ENCODE results near the gene KSR2.
"Not testable (repeated sequence)": the region's sequence is repeated elsewhere in the genome, so short reads cannot be mapped to it uniquely, and the experiment has no call there.

KSR2 gene

DNA sequence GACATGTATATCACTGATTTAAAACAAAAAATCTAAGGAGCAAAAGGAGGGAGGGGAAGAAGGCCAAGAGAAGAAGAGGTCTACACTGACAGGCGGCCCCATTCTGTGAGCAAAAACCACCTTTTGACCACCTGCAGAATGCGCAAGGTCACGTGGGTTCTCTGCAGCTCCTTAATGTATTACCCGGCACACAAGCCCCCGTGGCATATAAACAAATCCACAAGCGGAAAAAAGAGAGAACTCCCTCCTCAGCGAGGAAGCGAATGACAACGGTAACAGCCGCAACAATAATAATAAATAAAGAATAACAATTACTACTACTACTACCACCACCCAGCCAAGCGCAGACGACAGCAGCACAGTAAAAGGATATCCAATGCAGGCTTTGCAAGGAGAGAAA is 1.3 kb downstream of the KSR2 start:
- peak; percentile 53 for DNase-seq

- DNase-seq = peak; percentile 37
Observed at GRCh38 chr12:117967043-117967442, 1.7 kb downstream of the KSR2 start.

DNA sequence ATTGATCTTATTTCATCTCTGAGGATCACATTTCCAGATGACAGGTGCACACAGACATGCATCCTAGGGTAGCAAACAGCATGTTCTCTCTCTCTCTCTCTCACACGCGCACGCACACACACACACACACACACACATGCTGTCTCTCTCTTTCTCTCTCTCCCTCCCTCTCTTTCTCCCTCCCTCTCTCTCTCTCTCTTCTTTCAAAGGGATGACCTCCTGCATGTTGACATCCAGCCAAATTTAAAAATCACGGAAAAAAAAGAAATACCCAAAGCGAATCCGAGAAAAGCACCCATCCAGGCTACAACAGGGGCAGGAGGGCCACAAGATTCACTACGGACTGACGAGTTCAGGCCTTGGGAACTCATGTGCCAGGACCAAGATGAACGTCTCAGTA is 2.3 kb downstream of the KSR2 start:
- DNase-seq = no peak

- no peak for DNase-seq
Observed at GRCh38 chr12:117963836-117964235, 5.0 kb downstream of the KSR2 start.

DNA sequence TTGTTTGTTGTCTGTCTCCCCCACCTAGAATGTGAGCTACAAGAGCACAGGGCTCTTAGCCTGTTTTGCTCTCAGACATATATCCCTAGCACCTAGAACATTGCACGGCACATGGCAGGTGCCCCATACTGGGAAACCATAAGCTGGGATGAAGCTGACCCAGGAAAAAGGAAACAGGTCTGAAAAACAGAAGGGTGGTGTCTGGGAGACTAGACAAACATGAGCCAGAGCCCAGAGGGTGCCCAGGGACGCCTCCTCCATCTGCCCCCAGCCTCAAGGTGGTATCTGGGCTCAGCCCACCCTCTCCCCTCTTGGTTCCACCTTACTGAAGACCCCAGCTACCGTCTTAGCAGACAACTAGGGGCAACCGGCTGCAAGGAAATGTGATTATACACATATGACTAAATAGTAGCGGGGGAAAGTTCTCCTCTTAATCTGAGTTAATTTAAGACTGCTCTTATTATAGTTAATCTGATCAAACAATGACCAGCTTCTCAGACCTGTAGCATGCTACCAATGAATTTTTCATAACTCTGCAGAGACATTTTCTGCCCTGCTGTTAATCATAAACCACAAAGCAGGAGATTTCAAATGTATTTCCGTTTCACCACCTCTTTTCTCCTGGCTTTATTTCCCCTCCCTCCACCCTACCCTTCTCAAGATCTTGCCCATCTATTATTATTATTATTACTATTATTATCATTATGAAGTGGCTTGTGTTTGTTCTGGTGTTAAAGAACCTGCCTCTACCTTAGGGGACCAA is 31.9 kb downstream of the KSR2 start:
- no peak for DNase-seq

- no peak for DNase-seq
Observed at GRCh38 chr12:117933545-117933944, 35.2 kb downstream of the KSR2 start.

GRCh38 chr12:117926391-117926899 is 42.3 kb downstream of the KSR2 start:
- no peak for DNase-seq

DNA sequence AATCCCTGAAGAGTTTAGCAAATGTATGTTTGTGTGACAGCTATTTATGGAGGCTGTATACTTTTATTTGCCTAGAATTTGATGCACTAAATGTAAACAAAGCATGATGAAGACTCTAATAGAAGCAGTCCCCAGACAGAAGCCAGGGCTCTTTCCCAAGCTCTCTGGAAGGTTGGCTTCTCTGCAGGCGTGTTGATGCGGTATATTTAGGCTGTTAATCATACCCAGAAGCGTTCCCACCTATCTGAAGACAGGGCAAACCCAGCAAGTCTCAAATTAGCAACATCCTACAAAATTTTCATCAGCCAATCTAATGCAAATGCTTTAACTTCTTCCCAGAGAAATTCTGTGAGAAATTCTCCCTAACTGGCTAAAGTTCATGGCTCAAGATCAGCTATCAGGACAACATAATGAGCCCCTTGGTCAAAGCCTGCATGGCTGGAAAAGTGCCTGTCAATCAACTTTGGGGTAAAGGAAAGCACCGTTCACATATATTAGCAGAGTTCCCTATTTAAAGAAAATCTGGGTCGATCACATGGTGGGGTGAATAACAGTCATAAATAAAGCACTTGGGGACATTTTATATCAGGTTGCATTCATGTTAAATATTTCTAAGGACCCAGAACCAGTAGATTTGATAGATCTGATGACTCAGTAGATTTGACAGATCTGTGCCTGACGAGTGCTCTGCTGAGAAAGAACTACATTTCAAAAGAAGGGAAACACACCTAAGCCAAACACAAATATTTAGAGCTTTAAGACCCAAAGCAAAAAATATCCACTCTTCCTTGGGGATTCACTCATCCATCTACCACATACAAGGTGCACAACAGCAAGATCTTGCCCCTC is 46.6 kb downstream of the KSR2 start:
- DNase-seq = no peak

DNA sequence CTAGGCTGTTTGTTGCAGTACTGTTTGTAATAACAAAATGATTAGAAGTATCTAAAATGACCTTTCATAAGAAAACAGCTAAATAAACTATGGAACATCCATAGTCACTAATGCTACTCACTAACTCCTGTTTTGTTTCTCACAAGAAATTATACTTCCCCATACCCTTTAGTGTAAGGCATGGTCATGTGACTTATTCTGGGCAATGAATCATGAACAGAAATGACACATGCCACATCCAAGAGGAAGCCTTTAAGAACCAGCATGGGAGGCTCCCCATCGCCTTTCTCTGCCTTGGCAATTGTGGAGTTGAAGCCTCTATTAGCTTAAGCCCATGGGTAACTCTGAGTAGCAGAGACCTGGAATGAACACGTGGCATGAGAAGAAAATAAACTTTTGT is 49.3 kb downstream of the KSR2 start:
- no peak for DNase-seq

GRCh38 chr12:117914686-117915085 is 54.1 kb downstream of the KSR2 start:
- DNase-seq = no peak

GRCh38 chr12:117912756-117913155 is 56.0 kb downstream of the KSR2 start:
- no peak for DNase-seq

GRCh38 chr12:117908411-117908810 is 60.4 kb downstream of the KSR2 start:
- DNase-seq = no peak

DNA sequence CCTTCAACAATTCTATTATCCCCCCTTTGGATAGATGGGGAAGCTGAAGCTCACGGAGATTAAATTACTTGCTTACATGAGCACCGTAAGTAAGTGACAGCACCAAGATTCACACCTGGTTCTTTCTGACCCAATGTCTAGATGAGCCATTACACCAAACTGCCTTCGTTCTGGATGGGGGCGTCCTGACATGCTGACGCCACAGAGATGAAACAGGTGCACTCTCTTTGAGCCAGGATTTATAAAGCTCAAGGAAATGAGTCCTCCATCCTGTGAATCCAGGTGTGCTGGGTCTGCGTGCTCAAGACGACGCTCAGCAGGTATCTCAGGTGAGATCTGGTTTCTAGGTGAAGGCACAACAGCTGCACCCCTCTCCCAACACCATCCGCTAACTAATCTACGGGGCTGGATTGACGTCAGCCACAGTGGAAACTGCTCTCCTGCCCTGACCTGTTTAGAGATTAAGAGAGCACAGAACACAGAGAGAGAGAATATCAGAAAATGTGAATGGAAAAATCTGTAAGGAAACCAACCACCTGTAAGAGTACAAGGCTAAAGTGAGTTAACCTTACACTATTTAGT is 61.6 kb downstream of the KSR2 start:
- peak; percentile 46 for DNase-seq

- DNase-seq = no peak
Observed at GRCh38 chr12:117904051-117904450, 64.7 kb downstream of the KSR2 start.

DNA sequence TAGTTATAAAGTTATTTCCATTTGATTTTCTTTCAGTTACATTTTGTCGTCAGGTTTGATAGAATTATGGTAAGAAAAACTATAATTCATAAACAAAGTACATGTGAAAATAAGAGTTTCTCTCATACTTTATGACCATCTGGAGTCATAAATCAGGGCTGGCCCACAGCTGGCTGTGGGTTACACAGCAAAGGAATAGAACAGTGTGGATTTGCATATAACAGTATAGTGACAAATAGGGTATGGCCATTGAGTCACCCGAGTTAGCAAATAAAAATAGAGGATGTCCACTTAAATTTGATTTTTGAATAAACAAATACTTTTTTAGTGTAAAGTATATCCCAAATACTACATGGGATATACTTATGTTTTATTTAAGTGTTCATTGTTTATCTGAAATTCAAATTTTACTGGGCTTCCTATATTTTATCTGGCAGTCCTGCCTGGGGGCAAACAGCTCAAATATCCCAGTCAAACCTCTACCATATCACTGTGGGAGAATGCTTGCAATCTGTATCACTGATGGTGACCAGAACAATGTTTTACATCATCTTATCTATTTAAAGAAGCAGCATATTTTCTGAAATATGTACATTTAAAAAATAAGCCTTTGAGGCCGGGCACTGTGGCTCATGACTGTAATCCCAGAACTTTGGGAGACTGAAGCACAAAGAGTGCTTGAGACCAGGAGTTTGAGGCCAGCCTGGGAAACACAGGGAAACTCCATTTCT is 65.5 kb downstream of the KSR2 start:
- no peak for DNase-seq

GRCh38 chr12:117901631-117902030 is 67.2 kb downstream of the KSR2 start:
- no peak for DNase-seq

GRCh38 chr12:117900561-117900960 is 68.2 kb downstream of the KSR2 start:
- no peak for DNase-seq

DNA sequence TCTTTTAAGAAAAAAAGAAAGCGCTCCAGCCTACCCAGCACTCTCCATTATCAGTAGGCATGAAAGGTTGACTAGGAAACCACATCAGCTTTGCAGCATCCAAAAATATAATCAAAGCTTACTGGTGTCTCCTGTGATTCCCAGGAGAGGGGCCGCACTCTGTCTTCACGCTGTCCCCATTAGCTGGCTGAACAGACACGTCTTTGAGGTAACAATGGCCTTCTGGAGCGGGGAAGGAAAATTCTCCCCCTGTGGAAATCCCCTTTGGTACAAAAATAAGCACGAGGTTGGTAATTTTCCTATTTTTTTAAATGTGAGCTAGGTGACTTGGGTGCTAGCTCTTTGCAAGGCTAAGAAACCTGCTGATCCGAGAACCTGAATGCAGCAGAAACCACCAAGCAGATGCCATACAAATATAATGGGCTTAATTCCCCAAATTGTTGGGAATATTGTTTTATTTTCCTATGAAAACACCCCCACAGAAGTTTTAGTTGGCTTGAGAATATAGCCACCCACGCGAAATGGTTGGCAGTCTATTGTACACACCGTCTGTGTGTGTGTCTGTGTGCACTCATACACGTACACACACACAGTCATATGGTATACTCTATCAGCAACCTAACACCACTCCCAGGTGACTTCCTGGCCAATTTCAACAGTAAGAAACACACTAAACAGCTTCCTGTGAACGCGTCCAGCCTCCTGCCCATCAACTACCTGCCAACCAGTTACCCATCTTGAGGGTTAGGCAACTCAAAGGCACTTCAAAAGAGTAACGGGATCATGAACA is 71.2 kb downstream of the KSR2 start:
- DNase-seq = no peak

GRCh38 chr12:117896009-117896408 is 72.8 kb downstream of the KSR2 start:
- no peak for DNase-seq

GRCh38 chr12:117892441-117892840 is 76.3 kb downstream of the KSR2 start:
- no peak for DNase-seq

DNA sequence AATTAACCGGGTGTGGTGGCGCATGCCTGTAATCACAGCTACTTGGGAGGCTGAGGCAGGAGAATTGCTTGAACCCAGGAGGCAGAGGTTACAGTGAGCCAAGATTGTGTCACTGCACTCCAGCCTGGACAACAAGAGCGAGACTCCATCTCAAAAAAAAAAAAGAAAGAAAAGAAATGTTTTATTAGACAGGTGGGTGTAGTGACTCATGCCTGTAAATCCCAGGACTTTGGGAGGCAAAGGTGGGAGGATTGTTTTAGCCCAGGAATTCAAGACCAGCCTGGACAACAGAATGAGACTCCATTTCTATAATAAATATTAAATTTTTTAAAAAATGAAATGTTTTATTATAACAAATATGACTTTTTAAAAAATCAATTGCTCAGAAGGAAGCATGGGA is 77.5 kb downstream of the KSR2 start:
- not testable (repeated sequence) for DNase-seq

GRCh38 chr12:117890644-117891043 is 78.1 kb downstream of the KSR2 start:
- no peak for DNase-seq
